Thyroid gland (tissue), 4 donors: ENCODE results near the gene EDEM3.

Experiments
- CTCF ChIP-seq, 6 experiments: fragments of 200-600 bp in 3 of 6; fragments of 450-650 bp in 3 of 6; sonication (generic) in 3 of 6; IDR thresholded peaks; one replicate each; pipeline ENCODE4 v1.5.1; 2016 to 2019; ENCODE audit warnings: antibody characterized with exemption in 6 of 6, mild to moderate bottlenecking in 2 of 6, inconsistent platforms in 1 of 6, moderate library complexity in 1 of 6
- POLR2A ChIP-seq, 2 donors: fragments of 450-650 bp; IDR thresholded peaks; one replicate each; pipeline ENCODE4 v1.6.1; 2017; ENCODE audit warnings: antibody characterized with exemption in 2 of 2, mild to moderate bottlenecking in 2 of 2, moderate library complexity in 1 of 2

- TF ChIP-seq CTCF (IDR thresholded peaks at IDR 0.05) (no peak), POLR2A (IDR thresholded peaks at IDR 0.05) (no peak)
Observed at GRCh38 chr1:184696403-184696802, 58.3 kb downstream of the EDEM3 start.
